Bronchial epithelial cell (primary cell): Measurements from ENCODE around the gene LRRFIP2. TPM values are rescaled to one million over a fixed set of nuclear protein-coding genes. Genes with fewer than 3 reads are reported as not detected.
A peak's percentile ranks its signal among the peaks of the same experiment; 100 is the strongest.

Experiments
- DNase-seq: peaks from one replicate; pipeline ENCODE4 v3.0.0-alpha.2; 2010; ENCODE audit warnings: low read depth
- FAIRE-seq: peaks from 2 replicates; lab custom pipeline; 2011; peaks lifted over from hg19 to GRCh38; lab: Jason Lieb, UNC
- H3K27me3 ChIP-seq: 2 replicates; pipeline ENCODE4 v1.5.1; 2011; ENCODE audit warnings: low read length; ENCODE audit not compliant: control insufficient read depth, insufficient read depth
- H3K36me3 ChIP-seq: 2 replicates; pipeline ENCODE4 v1.5.1; 2011; ENCODE audit warnings: low read length; ENCODE audit not compliant: control insufficient read depth, insufficient read depth
- H3K4me3 ChIP-seq: 2 replicates; pipeline ENCODE4 v1.5.1; 2011; ENCODE audit warnings: mild to moderate bottlenecking, low read depth, low read length, control low read depth
- CTCF ChIP-seq: IDR thresholded peaks from 2 replicates; pipeline ENCODE4 v1.5.1; 2011; ENCODE audit warnings: mild to moderate bottlenecking, moderate library complexity, low read length, control low read depth, inconsistent platforms; ENCODE audit not compliant: insufficient read depth, severe bottlenecking
- total RNA-seq: library from RNA; depleted of rRNA; stranded (reverse); fragments of >200 nt; gene quantifications from 2 replicates; pipeline ENCODE4 v1.2.1, GENCODE V29; 2014

LRRFIP2 gene
- total RNA-seq, 1 donor from 2014 or later, result 67.7 TPM

- no peak overlapping the region for H3K4me3 ChIP-seq
- no peak for DNase-seq
- H3K27me3 ChIP-seq, result no peaks in the 10 kb centered on the region
- TF ChIP-seq CTCF, result no peak
- H3K36me3 ChIP-seq, result no peaks in the 10 kb centered on the region
- no peak for FAIRE-seq
Observed at GRCh38 chr3:37204314-37204713, 29.9 kb upstream of the LRRFIP2 start.

GRCh38 chr3:37202035-37202434 lies 27.7 kb upstream of the LRRFIP2 start:
- TF ChIP-seq CTCF, result no peak
- DNase-seq (no peak), FAIRE-seq (no peak)
- Histone ChIP-seq H3K27me3 (no peaks in the 10 kb centered on the region), H3K36me3 (no peaks in the 10 kb centered on the region), H3K4me3 (no peak overlapping the region)

- Histone ChIP-seq H3K4me3 (no peak overlapping the region), H3K27me3 (no peaks in the 10 kb centered on the region), H3K36me3 (no peaks in the 10 kb centered on the region)
- TF ChIP-seq CTCF, result no peak
- DNase-seq (no peak), FAIRE-seq (no peak)
Observed at GRCh38 chr3:37200141-37200540, 25.8 kb upstream of the LRRFIP2 start.

- DNase-seq (peak; percentile 52), FAIRE-seq (no peak)
- H3K4me3 ChIP-seq, result no peak overlapping the region
- H3K36me3 ChIP-seq, result no peaks in the 10 kb centered on the region
- H3K27me3 ChIP-seq, result no peaks in the 10 kb centered on the region
- TF ChIP-seq CTCF, result no peak
Observed at GRCh38 chr3:37198996-37199395, 24.6 kb upstream of the LRRFIP2 start.

DNA sequence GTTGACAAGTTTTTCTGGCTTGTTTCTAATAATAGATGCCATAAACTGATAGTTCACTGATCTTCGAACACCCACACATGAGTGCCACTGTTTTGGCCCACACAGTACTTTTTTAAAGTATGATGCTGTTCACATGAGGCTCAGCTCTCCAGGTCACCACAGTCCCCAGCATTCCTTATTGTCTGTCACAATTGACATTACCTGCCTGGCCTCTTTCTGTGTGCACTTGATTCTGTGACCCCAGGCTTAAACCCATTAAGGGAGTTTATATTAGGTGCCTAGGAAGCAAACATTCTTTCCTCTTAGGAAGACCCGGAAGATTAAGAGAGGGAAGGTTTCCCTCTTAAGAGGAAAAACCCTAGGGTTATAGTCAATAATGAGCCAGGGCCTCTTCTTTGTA lies 24.2 kb upstream of the LRRFIP2 start:
- FAIRE-seq, result no peak
- DNase-seq, result no peak
- no peak for TF ChIP-seq CTCF

DNA sequence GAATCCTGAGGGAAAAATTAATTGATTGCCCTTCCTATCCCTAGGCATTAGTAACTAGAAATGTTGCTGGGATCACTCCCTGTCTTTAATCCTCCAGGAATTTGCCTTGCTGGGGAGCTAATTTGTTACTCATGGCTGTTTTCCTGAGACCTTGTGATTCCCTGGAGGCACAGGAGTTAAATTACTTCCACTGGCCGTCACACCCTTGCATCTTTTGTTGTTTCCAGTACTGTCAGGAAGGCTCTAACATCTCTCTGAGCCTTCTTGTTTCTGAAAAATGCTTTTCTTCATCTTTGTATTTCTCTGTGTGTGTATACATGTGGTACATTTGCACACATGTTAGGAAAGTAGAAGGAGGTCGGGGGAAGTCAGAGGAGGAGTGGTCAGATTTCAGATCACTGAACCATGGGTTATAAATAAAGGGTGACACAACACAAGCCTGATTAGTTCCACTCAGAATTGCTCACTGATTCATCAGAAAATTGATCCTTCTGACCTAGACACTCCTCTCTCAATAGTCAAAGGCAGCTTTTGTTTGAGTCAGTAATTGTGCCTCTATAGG lies 23.5 kb upstream of the LRRFIP2 start:
- TF ChIP-seq CTCF, result no peak
- Histone ChIP-seq H3K36me3 (no peaks in the 10 kb centered on the region), H3K4me3 (no peak overlapping the region), H3K27me3 (no peaks in the 10 kb centered on the region)
- FAIRE-seq (peak; percentile 84), DNase-seq (peak; percentile 78)

More for the DNA sequence above, 24.2 kb upstream of the LRRFIP2 start:
- Histone ChIP-seq H3K27me3 (no peaks in the 10 kb centered on the region), H3K4me3 (no peak overlapping the region), H3K36me3 (no peaks in the 10 kb centered on the region)
